NB4 (cell line): Measurements from ENCODE around the gene NRP2.

Source experiments
- CTCF ChIP-seq: IDR thresholded peaks from one replicate; pipeline ENCODE4 v1.5.1; 2012; ENCODE audit warnings: low read depth, low read length
- MAX ChIP-seq: IDR thresholded peaks from 2 replicates; pipeline ENCODE4 v1.6.1; 2011; ENCODE audit warnings: low read depth, low read length
- MYC ChIP-seq: IDR thresholded peaks from 2 replicates; pipeline ENCODE4 v1.6.1; 2011; ENCODE audit warnings: low read depth, low read length
- POLR2A ChIP-seq: IDR thresholded peaks from 2 replicates; pipeline ENCODE4 v1.6.1; 2011; ENCODE audit warnings: mild to moderate bottlenecking; ENCODE audit not compliant: insufficient read length; ENCODE audit errors: extremely low read depth

- no peak for TF ChIP-seq CTCF
- no peak for TF ChIP-seq MYC
- TF ChIP-seq POLR2A: no peak
- no peak for TF ChIP-seq MAX
Observed at GRCh38 chr2:205686056-205686782, 3.9 kb downstream of the NRP2 start.
